Peyer's patch (tissue), 4 donors: ENCODE measurements around the gene PLCL2.

Experiments used
- POLR2A ChIP-seq, 2 donors: fragments of 450-650 bp; IDR thresholded peaks; one replicate each; pipeline ENCODE4 v1.5.1; 2017; ENCODE audit warnings: antibody characterized with exemption in 2 of 2, mild to moderate bottlenecking in 2 of 2, moderate library complexity in 2 of 2
- TF ChIP-seq, protein P1 (sequence below), 6 experiments: fragments of 450-650 bp in 4 of 6; fragments of 200-600 bp in 2 of 6; sonication (generic) in 1 of 6; IDR thresholded peaks; one replicate each; pipeline ENCODE4 v1.5.1; 2017 to 2019; ENCODE audit warnings: antibody characterized with exemption in 6 of 6, mild to moderate bottlenecking in 3 of 6, moderate library complexity in 1 of 6

DNA sequence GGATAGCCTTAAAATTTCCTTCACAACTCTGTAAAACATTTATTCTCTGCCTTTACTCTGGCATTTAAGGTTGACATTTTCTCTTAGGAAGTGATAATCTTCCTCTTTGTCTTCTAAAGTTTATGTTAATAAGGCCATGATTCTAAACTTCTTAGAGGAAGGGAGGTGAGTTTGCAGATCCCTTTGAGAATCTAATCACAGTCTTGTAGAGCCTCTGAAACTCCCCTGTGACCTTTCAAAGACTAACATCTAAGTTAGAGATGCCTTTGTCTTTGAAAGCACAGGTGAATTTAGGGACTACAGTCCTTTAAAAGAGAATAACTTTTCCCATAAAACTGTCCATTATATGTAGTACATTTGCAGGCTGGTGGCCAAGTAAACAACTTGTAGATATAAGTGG, 115.1 kb downstream of the PLCL2 start:
- TF ChIP-seq, protein P1, sequence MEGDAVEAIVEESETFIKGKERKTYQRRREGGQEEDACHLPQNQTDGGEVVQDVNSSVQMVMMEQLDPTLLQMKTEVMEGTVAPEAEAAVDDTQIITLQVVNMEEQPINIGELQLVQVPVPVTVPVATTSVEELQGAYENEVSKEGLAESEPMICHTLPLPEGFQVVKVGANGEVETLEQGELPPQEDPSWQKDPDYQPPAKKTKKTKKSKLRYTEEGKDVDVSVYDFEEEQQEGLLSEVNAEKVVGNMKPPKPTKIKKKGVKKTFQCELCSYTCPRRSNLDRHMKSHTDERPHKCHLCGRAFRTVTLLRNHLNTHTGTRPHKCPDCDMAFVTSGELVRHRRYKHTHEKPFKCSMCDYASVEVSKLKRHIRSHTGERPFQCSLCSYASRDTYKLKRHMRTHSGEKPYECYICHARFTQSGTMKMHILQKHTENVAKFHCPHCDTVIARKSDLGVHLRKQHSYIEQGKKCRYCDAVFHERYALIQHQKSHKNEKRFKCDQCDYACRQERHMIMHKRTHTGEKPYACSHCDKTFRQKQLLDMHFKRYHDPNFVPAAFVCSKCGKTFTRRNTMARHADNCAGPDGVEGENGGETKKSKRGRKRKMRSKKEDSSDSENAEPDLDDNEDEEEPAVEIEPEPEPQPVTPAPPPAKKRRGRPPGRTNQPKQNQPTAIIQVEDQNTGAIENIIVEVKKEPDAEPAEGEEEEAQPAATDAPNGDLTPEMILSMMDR (IDR thresholded peaks at IDR 0.05) = no peak
- TF ChIP-seq POLR2A (IDR thresholded peaks at IDR 0.05) = no peak
